ENCODE measurements around the gene DBP.

GRCh38 chr19:48672994-48673393 lies 35.8 kb upstream of the DBP start, which contains the start of gene NTN5:
- TF ChIP-seq CTCF (IDR thresholded peaks at IDR 0.05; ENCODE audit: low read depth, low read length, poor library complexity, severe bottlenecking), result no peak
- TF ChIP-seq EZH2phosphoT487 (IDR thresholded peaks at IDR 0.05; ENCODE audit: borderline replicate concordance, low read length), result no peak
